OCI-LY7 (cell line): ENCODE measurements around the gene FBLN1.

Experiments
- CTCF ChIP-seq: fragments of 200-600 bp; sonication (generic); conservative IDR thresholded peaks from 2 replicates; pipeline ENCODE4 v1.5.1; 2014; ENCODE audit warnings: mild to moderate bottlenecking, antibody characterized with exemption, low read length, moderate library complexity, mixed read lengths
- EZH2phosphoT487 ChIP-seq: fragments of 200-600 bp; sonication (generic); IDR thresholded peaks from 2 replicates; pipeline ENCODE4 v1.6.1; 2018; ENCODE audit warnings: low read depth, borderline replicate concordance, mild to moderate bottlenecking, mixed run types, antibody characterized with exemption, low read length, moderate library complexity, mixed read lengths

GRCh38 chr22:45640291-45640940 is 137.7 kb downstream of the FBLN1 start:
- TF ChIP-seq CTCF = no peak
- no peak for TF ChIP-seq EZH2phosphoT487
